GM12878 (cell line): ENCODE measurements around the gene NKX1-1. TPM values are rescaled to one million over a fixed set of nuclear protein-coding genes. Genes with fewer than 3 reads are reported as not detected.

Source experiments
- ATAC-seq: fragments of 200-7000 bp; cut with Tn5 transposase; 3 replicates; pipeline ENCODE4 v1.9.1; 2020; ENCODE audit warnings: mild to moderate bottlenecking, moderate library complexity
- BruUV-seq: library from RNA; stranded (reverse); fragments of 400-500 nt; replicated peaks from 2 replicates; lab custom pipeline; 2021; lab: Mats Ljungman, UMichigan
- CTCF ChIA-PET: fragments of 300-600 bp; sonication (Branson Sonifier 250); formaldehyde crosslinking; extraction: SDS; loops from one replicate; lab custom pipeline; 2021; ENCODE audit warnings: inconsistent platforms; lab: Yijun Ruan, JAX
- POLR2A ChIA-PET: fragments of 350-600 bp; formaldehyde crosslinking; extraction: SDS; loops from one replicate; lab custom pipeline; 2021; ENCODE audit warnings: inconsistent platforms; lab: Charles Lee
- RAD21 ChIA-PET: fragments of 300-600 bp; sonication (Branson Sonifier 250); formaldehyde crosslinking; loops from one replicate; lab custom pipeline; 2023; ENCODE audit warnings: antibody characterized with exemption; ENCODE audit not compliant: unreplicated experiment; lab: Charles Lee
- SMC1A ChIA-PET: fragments of 300-600 bp; sonication (Branson Sonifier 250); formaldehyde crosslinking; loops from one replicate; lab custom pipeline; 2023; ENCODE audit not compliant: unreplicated experiment, uncharacterized antibody; lab: Charles Lee
- DNase-seq: peaks from one replicate; pipeline ENCODE4 v3.0.0-alpha.2; 2011; ENCODE audit warnings: low read depth, low spot score
- FAIRE-seq: peaks from 3 replicates; lab custom pipeline; 2011; peaks lifted over from hg19 to GRCh38; lab: Jason Lieb, UNC
- H2AFZ ChIP-seq: 2 replicates; pipeline ENCODE4 v1.6.0; 2011; ENCODE audit warnings: low read depth, low read length, control low read depth; ENCODE audit not compliant: control insufficient read depth
- H3K27ac ChIP-seq: 2 replicates; pipeline ENCODE4 v1.5.1; 2011; ENCODE audit warnings: control low read depth; ENCODE audit not compliant: control insufficient read depth, insufficient read depth
- H3K27me3 ChIP-seq, 2 experiments: replicated peaks in 1 of 2; 2 replicates each; pipeline versions ENCODE4 v1.6.0 to v1.6.1; 2011; ENCODE audit warnings: low read length in 1 of 2; ENCODE audit not compliant: control insufficient read depth in 2 of 2, insufficient read depth in 2 of 2
- H3K36me3 ChIP-seq, 2 experiments: 2 replicates each; pipeline ENCODE4 v1.5.1; 2011; ENCODE audit warnings: low read length in 1 of 2; ENCODE audit not compliant: control insufficient read depth in 2 of 2, insufficient read depth in 2 of 2
- H3K4me1 ChIP-seq: 2 replicates; pipeline ENCODE4 v1.6.1; 2011; ENCODE audit warnings: mild to moderate bottlenecking, low read length, moderate library complexity, mixed read lengths; ENCODE audit not compliant: control insufficient read depth, insufficient read depth
- H3K4me2 ChIP-seq: 2 replicates; pipeline ENCODE4 v1.6.0; 2011; ENCODE audit warnings: control low read depth; ENCODE audit not compliant: control insufficient read depth, insufficient read depth
- H3K4me3 ChIP-seq: fragments of 200-600 bp; sonication (generic); 2 replicates; pipeline ENCODE4 v1.5.1; 2016
- H3K79me2 ChIP-seq: 2 replicates; pipeline ENCODE4 v1.6.0; 2011; ENCODE audit warnings: low read length; ENCODE audit not compliant: control insufficient read depth, insufficient read depth
- H3K9ac ChIP-seq: 2 replicates; pipeline ENCODE4 v1.8.0; 2011; ENCODE audit warnings: low read length, control low read depth, mixed read lengths; ENCODE audit not compliant: control insufficient read depth, insufficient read depth
- H3K9me3 ChIP-seq: replicated peaks from 3 replicates; pipeline ENCODE4 v1.5.1; 2011; ENCODE audit warnings: mild to moderate bottlenecking, low read length; ENCODE audit not compliant: control insufficient read depth, insufficient read depth
- H4K20me1 ChIP-seq: 2 replicates; pipeline ENCODE4 v1.6.0; 2011; ENCODE audit not compliant: control insufficient read depth, insufficient read depth
- HDAC6 ChIP-seq: fragments of 200-600 bp; sonication (generic); IDR thresholded peaks from one replicate; pipeline ENCODE4 v1.8.0; 2017; ENCODE audit warnings: antibody characterized with exemption; ENCODE audit not compliant: unreplicated experiment
- IRF3 ChIP-seq: fragments of 450-650 bp; IDR thresholded peaks from 2 replicates; pipeline ENCODE4 v1.6.1; 2014; ENCODE audit warnings: mild to moderate bottlenecking
- KDM1A ChIP-seq: fragments of 200-600 bp; sonication (generic); IDR thresholded peaks from 2 replicates; pipeline ENCODE4 v1.6.1; 2016; ENCODE audit warnings: borderline replicate concordance
- RB1 ChIP-seq: fragments of 450-650 bp; formaldehyde crosslinking; IDR thresholded peaks from 2 replicates; pipeline ENCODE4 v1.6.1; 2017; ENCODE audit warnings: mild to moderate bottlenecking, borderline replicate concordance
- RUNX3 ChIP-seq: IDR thresholded peaks from 2 replicates; pipeline ENCODE4 v1.6.1; 2012; ENCODE audit warnings: low read length, inconsistent platforms
- SUPT20H ChIP-seq: IDR thresholded peaks from 2 replicates; pipeline ENCODE4 v1.6.1; 2011; ENCODE audit warnings: low read depth, mild to moderate bottlenecking, low read length, moderate library complexity, borderline replicate concordance; ENCODE audit not compliant: control insufficient read depth
- ZNF217 ChIP-seq: fragments of 450-650 bp; IDR thresholded peaks from 2 replicates; pipeline ENCODE4 v1.6.1; 2017; ENCODE audit warnings: antibody characterized with exemption, mild to moderate bottlenecking
- ZNF384 ChIP-seq: IDR thresholded peaks from 2 replicates; pipeline ENCODE4 v1.6.1; 2012; ENCODE audit warnings: low read depth, mild to moderate bottlenecking, low read length, improper control_type of control experiment, borderline replicate concordance
- WGBS: methylation state at CpG from one replicate; pipeline ENCODE4 v1.1.6; 2016; ENCODE audit warnings: low lambda C conversion rate; ENCODE audit not compliant: insufficient replicate concordance, insufficient coverage; ENCODE audit errors: missing lambda C conversion rate; 5-methylcytosine and 5-hydroxymethylcytosine counted together
- in situ Hi-C: fragments of 300-500 bp; cut with MboI; formaldehyde crosslinking; loops from 9 replicates; pipeline ENCODE4 v1.14.3; 2018; ENCODE audit warnings: mixed read lengths
- intact Hi-C: fragments of 100-400 bp; cut with micrococcal nuclease; formaldehyde crosslinking; loops from one replicate; pipeline ENCODE4 v1.14.2; 2022; ENCODE audit not compliant: unreplicated experiment
- polyA plus RNA-seq, 11 experiments: library from polyadenylated mRNA; depleted of rRNA in 4 of 11; unstranded in 6 of 11; stranded (reverse) in 5 of 11; fragments of >200 nt; fragmentation: Nextera tagmentation in 4 of 11; fragmentation: Illumina TruSeq in 1 of 11; extraction: Ambion mirVana in 4 of 11; extraction: Trizol in 1 of 11; gene quantifications; 1 replicate in 1 of 11; 2 replicates in 10 of 11; pipeline versions ENCODE4 v1.2.1 to v1.2.3, GENCODE V29; 2011 to 2016; ENCODE audit warnings: inconsistent platforms in 2 of 11, missing spikeins in 2 of 11, low read depth in 1 of 11
- total RNA-seq, 4 experiments: library from RNA; depleted of rRNA in 3 of 4; stranded (reverse); fragments of >200 nt in 3 of 4; fragmentation: Illumina TruSeq in 1 of 4; extraction: Trizol in 1 of 4; gene quantifications; 2 replicates each; pipeline versions ENCODE4 v1.2.1 to v1.2.3, GENCODE V29; 2013 to 2021

NKX1-1 gene
- total and polyA plus RNA-seq, 10 of the 15 experiments (the other 5 are each of a cell fraction or from before 2014, with no cell fraction given): not detected

GRCh38 chr4:1418494-1419285, 12.4 kb upstream of the NKX1-1 start:
- 49% methylated on average over 17 of the region's 17 CpGs for WGBS
- BruUV-seq: no TSS peak
- Histone ChIP-seq H3K4me3 (no peak overlapping the region), H3K9me3 (no peaks in the 10 kb centered on the region), H3K79me2 (no peaks in the 10 kb centered on the region), H3K36me3 (no peaks in the 10 kb centered on the region), H2AFZ (no peak overlapping the region), H3K27me3 (no peaks in the 10 kb centered on the region), H3K4me1 (no peaks in the 10 kb centered on the region), H4K20me1 (no peaks in the 10 kb centered on the region), H3K4me2 (no peak overlapping the region), H3K27ac (no peak overlapping the region), H3K9ac (no peak overlapping the region)
- in situ Hi-C loops (no loop called here), intact Hi-C loops (no loop called here)
- RAD21 ChIA-PET: no interaction called here
- SMC1A ChIA-PET: no interaction called here
- FAIRE-seq (no peak), ATAC-seq (no peak), DNase-seq (no peak)
- CTCF ChIA-PET: no interaction called here
- no peak for TF ChIP-seq IRF3
- TF ChIP-seq HDAC6: no peak
- no peak for TF ChIP-seq ZNF384
- no peak for TF ChIP-seq RUNX3
- no peak for TF ChIP-seq RB1
- TF ChIP-seq ZNF217: no peak
- TF ChIP-seq SUPT20H: no peak
- TF ChIP-seq KDM1A: no peak
- POLR2A ChIA-PET: no interaction called here
